Endothelial cell (in vitro differentiated cells): ENCODE results near the gene CCDC15. TPM values are rescaled to one million over a fixed set of nuclear protein-coding genes. Genes with fewer than 3 reads are reported as not detected.

Source experiments
- DNase-seq: peaks from one replicate; pipeline ENCODE4 v3.0.0; 2021; ENCODE audit warnings: low spot score
- H3K27ac Mint-ChIP-seq: one replicate; pipeline ENCODE4 v1.8.0; 2021; ENCODE audit warnings: mixed read lengths, inconsistent platforms; ENCODE audit not compliant: unreplicated experiment
- H3K27me3 Mint-ChIP-seq: one replicate; pipeline ENCODE4 v1.8.0; 2021; ENCODE audit warnings: mild to moderate bottlenecking, moderate library complexity, mixed read lengths, inconsistent platforms; ENCODE audit not compliant: unreplicated experiment
- H3K36me3 Mint-ChIP-seq: one replicate; pipeline ENCODE4 v1.8.0; 2021; ENCODE audit warnings: mild to moderate bottlenecking, low read depth, mixed read lengths, inconsistent platforms; ENCODE audit not compliant: unreplicated experiment
- H3K4me1 Mint-ChIP-seq: one replicate; pipeline ENCODE4 v1.8.0; 2021; ENCODE audit warnings: mild to moderate bottlenecking, mixed read lengths, inconsistent platforms; ENCODE audit not compliant: unreplicated experiment
- H3K4me3 Mint-ChIP-seq: one replicate; pipeline ENCODE4 v1.8.0; 2021; ENCODE audit warnings: mild to moderate bottlenecking, mixed read lengths, inconsistent platforms; ENCODE audit not compliant: unreplicated experiment
- H3K9me3 Mint-ChIP-seq: one replicate; pipeline ENCODE4 v1.8.0; 2021; ENCODE audit warnings: mixed read lengths, inconsistent platforms; ENCODE audit not compliant: unreplicated experiment
- CTCF ChIP-seq: fragments of 200-600 bp; sonication (generic); IDR thresholded peaks from one replicate; pipeline ENCODE4 v1.5.0; 2021; ENCODE audit warnings: antibody characterized with exemption; ENCODE audit not compliant: unreplicated experiment
- total RNA-seq: library from RNA; stranded (reverse); fragmentation: NEBNext Ultra II Directional; extraction: Animal tissue kit (Norgen Biotek cat#: 25700); gene quantifications from one replicate; pipeline ENCODE4 v1.2.1, GENCODE V29; 2021; ENCODE audit not compliant: unreplicated experiment

The CCDC15 gene
- total RNA-seq, 1 donor from 2014 or later, result 2.4 TPM

- Mint-ChIP-seq H3K27ac (no peak overlapping the region), H3K4me3 (no peak overlapping the region), H3K4me1 (no peaks in the 10 kb centered on the region), H3K9me3 (no peaks in the 10 kb centered on the region), H3K27me3 (no peaks in the 10 kb centered on the region), H3K36me3 (no peaks in the 10 kb centered on the region)
- TF ChIP-seq CTCF, result no peak
- no peak for DNase-seq
Observed at GRCh38 chr11:124988063-124988462, 34.1 kb downstream of the CCDC15 start.

GRCh38 chr11:125001079-125001778 is 47.2 kb downstream of the CCDC15 start:
- no peak for DNase-seq
- peaks cover 7% of the 10 kb centered on the region for H3K4me1 Mint-ChIP-seq
- TF ChIP-seq CTCF, result no peak
- H3K27me3 Mint-ChIP-seq, result no peaks in the 10 kb centered on the region
- H3K36me3 Mint-ChIP-seq, result peaks cover 8% of the 10 kb centered on the region
- H3K27ac Mint-ChIP-seq, result no peak overlapping the region
- H3K4me3 Mint-ChIP-seq, result no peak overlapping the region
- H3K9me3 Mint-ChIP-seq, result no peaks in the 10 kb centered on the region

- no peak for TF ChIP-seq CTCF
- H3K27ac Mint-ChIP-seq, result no peak overlapping the region
- H3K9me3 Mint-ChIP-seq, result no peaks in the 10 kb centered on the region
- DNase-seq, result no peak
- H3K36me3 Mint-ChIP-seq, result peaks cover 8% of the 10 kb centered on the region
- H3K4me3 Mint-ChIP-seq, result no peak overlapping the region
- H3K27me3 Mint-ChIP-seq, result no peaks in the 10 kb centered on the region
- H3K4me1 Mint-ChIP-seq, result peaks cover 7% of the 10 kb centered on the region
Observed at GRCh38 chr11:125001849-125002248, 47.8 kb downstream of the CCDC15 start.

- Mint-ChIP-seq H3K27ac (no peak overlapping the region), H3K4me1 (no peaks in the 10 kb centered on the region), H3K4me3 (no peak overlapping the region), H3K36me3 (peaks cover 8% of the 10 kb centered on the region), H3K9me3 (no peaks in the 10 kb centered on the region), H3K27me3 (no peaks in the 10 kb centered on the region)
- DNase-seq, result no peak
- TF ChIP-seq CTCF, result no peak
Observed at GRCh38 chr11:125005491-125005890, 51.5 kb downstream of the CCDC15 start.

- no peak for TF ChIP-seq CTCF
- H3K36me3 Mint-ChIP-seq, result no peaks in the 10 kb centered on the region
- H3K4me1 Mint-ChIP-seq, result no peaks in the 10 kb centered on the region
- no peaks in the 10 kb centered on the region for H3K27me3 Mint-ChIP-seq
- no peak overlapping the region for H3K4me3 Mint-ChIP-seq
- H3K9me3 Mint-ChIP-seq, result no peaks in the 10 kb centered on the region
- H3K27ac Mint-ChIP-seq, result no peak overlapping the region
- DNase-seq, result no peak
Observed at GRCh38 chr11:125016413-125016812, 62.4 kb downstream of the CCDC15 start.
